HCT116 (cell line): Measurements from ENCODE around the gene RASL10B. TPM values are rescaled to one million over a fixed set of nuclear protein-coding genes. Genes with fewer than 3 reads are reported as not detected.

ENCODE experiments used
- ATF3 ChIP-seq: IDR thresholded peaks from 2 replicates; pipeline ENCODE4 v1.6.1; 2012
- CBX3 ChIP-seq: IDR thresholded peaks from 2 replicates; pipeline ENCODE4 v1.6.1; 2012; ENCODE audit warnings: low read depth
- EGR1 ChIP-seq: IDR thresholded peaks from 2 replicates; pipeline ENCODE4 v1.6.1; 2012; ENCODE audit warnings: low read depth
- ELF1 ChIP-seq: IDR thresholded peaks from 2 replicates; pipeline ENCODE4 v1.6.1; 2012; ENCODE audit warnings: low read depth, borderline replicate concordance
- FOSL1 ChIP-seq: IDR thresholded peaks from 2 replicates; pipeline ENCODE4 v1.6.1; 2012; ENCODE audit warnings: low read depth
- JUND ChIP-seq: IDR thresholded peaks from 2 replicates; pipeline ENCODE4 v1.6.1; 2012
- POLR2A ChIP-seq: IDR thresholded peaks from 2 replicates; pipeline ENCODE4 v1.7.0; 2011; ENCODE audit warnings: borderline replicate concordance; ENCODE audit not compliant: insufficient read depth, insufficient read length; ENCODE audit errors: extremely low read depth
- RAD21 ChIP-seq: IDR thresholded peaks from 2 replicates; pipeline ENCODE4 v1.6.1; 2012; ENCODE audit warnings: low read depth, mild to moderate bottlenecking
- REST ChIP-seq: IDR thresholded peaks from 2 replicates; pipeline ENCODE4 v1.6.1; 2012; ENCODE audit warnings: low read depth
- SRF ChIP-seq: IDR thresholded peaks from 2 replicates; pipeline ENCODE4 v1.6.1; 2012; ENCODE audit warnings: low read depth
- YY1 ChIP-seq: IDR thresholded peaks from 2 replicates; pipeline ENCODE4 v1.6.1; 2011; ENCODE audit warnings: low read length, low read depth, moderate library complexity, mild to moderate bottlenecking; ENCODE audit not compliant: insufficient replicate concordance; ENCODE audit errors: extremely low read depth
- ZBTB33 ChIP-seq: IDR thresholded peaks from 2 replicates; pipeline ENCODE4 v1.6.1; 2011; ENCODE audit warnings: mild to moderate bottlenecking, low read length, moderate library complexity; ENCODE audit not compliant: insufficient replicate concordance; ENCODE audit errors: extremely low read depth
- ZFX ChIP-seq: fragments of 450-650 bp; IDR thresholded peaks from 2 replicates; pipeline ENCODE4 v1.6.1; 2017
- total RNA-seq: library from RNA; stranded (reverse); gene quantifications from one replicate; pipeline ENCODE4 v1.2.1, GENCODE V29; 2021; ENCODE audit not compliant: unreplicated experiment

Gene RASL10B
- total RNA-seq, 1 experiment from 2014 or later: 0.15 TPM

- TF ChIP-seq ZBTB33: no peak
- TF ChIP-seq EGR1: no peak
- TF ChIP-seq FOSL1: no peak
- TF ChIP-seq POLR2A: no peak
- no peak for TF ChIP-seq REST
- TF ChIP-seq JUND: no peak
- no peak for TF ChIP-seq ATF3
- peak; percentile 74; the same call in 1 of the 2 replicates for TF ChIP-seq CBX3
- TF ChIP-seq ELF1: no peak
- peak; percentile 94 for TF ChIP-seq RAD21
- 0 out of 2 replicates have a peak, but pooled peaks have one; percentile 48 for TF ChIP-seq ZFX
- peak; percentile 55 for TF ChIP-seq YY1
- no peak for TF ChIP-seq SRF
Measured at GRCh38 chr17:35764123-35764991, 32.9 kb downstream of the RASL10B start (continued).
